22Rv1 (cell line): Measurements from ENCODE around the gene ACTR6.

ENCODE experiments used
- ZFX ChIP-seq: fragments of 450-650 bp; IDR thresholded peaks from 2 replicates; pipeline ENCODE4 v1.6.1; 2017; ENCODE audit warnings: antibody characterized with exemption, borderline replicate concordance
- TF ChIP-seq, protein P1 (sequence below): fragments of 450-650 bp; IDR thresholded peaks from 2 replicates; pipeline ENCODE4 v1.5.1; 2017; ENCODE audit warnings: mild to moderate bottlenecking

DNA sequence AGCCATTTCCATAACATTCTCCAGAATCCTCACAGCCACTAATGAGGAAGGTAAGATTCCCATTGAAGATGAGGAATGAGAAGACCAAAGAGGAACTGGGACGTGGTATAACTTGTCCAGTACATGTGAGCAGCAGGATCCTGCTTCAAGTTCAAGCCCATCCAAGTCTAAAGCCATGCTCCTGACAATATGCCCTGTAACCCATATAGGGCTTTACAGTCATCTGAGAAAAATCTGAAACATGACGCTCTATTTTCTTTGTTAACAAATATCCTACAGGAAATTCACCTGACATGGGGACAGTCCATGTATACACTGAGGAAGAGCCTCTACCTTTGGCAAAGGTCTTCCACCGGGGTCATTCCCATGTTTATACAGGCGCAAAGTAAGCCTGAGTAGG is 3.1 kb upstream of the ACTR6 start:
- TF ChIP-seq, protein P1, sequence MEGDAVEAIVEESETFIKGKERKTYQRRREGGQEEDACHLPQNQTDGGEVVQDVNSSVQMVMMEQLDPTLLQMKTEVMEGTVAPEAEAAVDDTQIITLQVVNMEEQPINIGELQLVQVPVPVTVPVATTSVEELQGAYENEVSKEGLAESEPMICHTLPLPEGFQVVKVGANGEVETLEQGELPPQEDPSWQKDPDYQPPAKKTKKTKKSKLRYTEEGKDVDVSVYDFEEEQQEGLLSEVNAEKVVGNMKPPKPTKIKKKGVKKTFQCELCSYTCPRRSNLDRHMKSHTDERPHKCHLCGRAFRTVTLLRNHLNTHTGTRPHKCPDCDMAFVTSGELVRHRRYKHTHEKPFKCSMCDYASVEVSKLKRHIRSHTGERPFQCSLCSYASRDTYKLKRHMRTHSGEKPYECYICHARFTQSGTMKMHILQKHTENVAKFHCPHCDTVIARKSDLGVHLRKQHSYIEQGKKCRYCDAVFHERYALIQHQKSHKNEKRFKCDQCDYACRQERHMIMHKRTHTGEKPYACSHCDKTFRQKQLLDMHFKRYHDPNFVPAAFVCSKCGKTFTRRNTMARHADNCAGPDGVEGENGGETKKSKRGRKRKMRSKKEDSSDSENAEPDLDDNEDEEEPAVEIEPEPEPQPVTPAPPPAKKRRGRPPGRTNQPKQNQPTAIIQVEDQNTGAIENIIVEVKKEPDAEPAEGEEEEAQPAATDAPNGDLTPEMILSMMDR = no peak
- no peak for TF ChIP-seq ZFX
